D721Med (cell line): ENCODE data around the gene CHST3.
A peak's percentile ranks its signal among the peaks of the same experiment; 100 is the strongest.
"Not testable (repeated sequence)": the region's sequence is repeated elsewhere in the genome, so short reads cannot be mapped to it uniquely, and the experiment has no call there.

Source experiments
- DNase-seq: peaks from one replicate; pipeline ENCODE4 v3.0.0; 2011; ENCODE audit warnings: low spot score; ENCODE audit not compliant: insufficient read length
- FAIRE-seq: peaks from 2 replicates; lab custom pipeline; 2011; peaks lifted over from hg19 to GRCh38; lab: Jason Lieb, UNC
- TF ChIP-seq, protein P1 (sequence below): IDR thresholded peaks from 2 replicates; pipeline ENCODE4 v1.5.1; 2012; ENCODE audit warnings: mild to moderate bottlenecking, control low read depth; ENCODE audit not compliant: insufficient read depth; ENCODE audit errors: missing control alignments

Gene CHST3

GRCh38 chr10:71975087-71975870, 11.1 kb downstream of the CHST3 start:
- TF ChIP-seq, protein P1, sequence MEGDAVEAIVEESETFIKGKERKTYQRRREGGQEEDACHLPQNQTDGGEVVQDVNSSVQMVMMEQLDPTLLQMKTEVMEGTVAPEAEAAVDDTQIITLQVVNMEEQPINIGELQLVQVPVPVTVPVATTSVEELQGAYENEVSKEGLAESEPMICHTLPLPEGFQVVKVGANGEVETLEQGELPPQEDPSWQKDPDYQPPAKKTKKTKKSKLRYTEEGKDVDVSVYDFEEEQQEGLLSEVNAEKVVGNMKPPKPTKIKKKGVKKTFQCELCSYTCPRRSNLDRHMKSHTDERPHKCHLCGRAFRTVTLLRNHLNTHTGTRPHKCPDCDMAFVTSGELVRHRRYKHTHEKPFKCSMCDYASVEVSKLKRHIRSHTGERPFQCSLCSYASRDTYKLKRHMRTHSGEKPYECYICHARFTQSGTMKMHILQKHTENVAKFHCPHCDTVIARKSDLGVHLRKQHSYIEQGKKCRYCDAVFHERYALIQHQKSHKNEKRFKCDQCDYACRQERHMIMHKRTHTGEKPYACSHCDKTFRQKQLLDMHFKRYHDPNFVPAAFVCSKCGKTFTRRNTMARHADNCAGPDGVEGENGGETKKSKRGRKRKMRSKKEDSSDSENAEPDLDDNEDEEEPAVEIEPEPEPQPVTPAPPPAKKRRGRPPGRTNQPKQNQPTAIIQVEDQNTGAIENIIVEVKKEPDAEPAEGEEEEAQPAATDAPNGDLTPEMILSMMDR, result no peak
- no peak for DNase-seq

GRCh38 chr10:71975871-71976725, 11.9 kb downstream of the CHST3 start:
- TF ChIP-seq, protein P1, result no peak
- FAIRE-seq, result no peak
- no peak for DNase-seq

More at GRCh38 chr10:71975087-71975870, 11.1 kb downstream of the CHST3 start:
- no peak for FAIRE-seq

DNA sequence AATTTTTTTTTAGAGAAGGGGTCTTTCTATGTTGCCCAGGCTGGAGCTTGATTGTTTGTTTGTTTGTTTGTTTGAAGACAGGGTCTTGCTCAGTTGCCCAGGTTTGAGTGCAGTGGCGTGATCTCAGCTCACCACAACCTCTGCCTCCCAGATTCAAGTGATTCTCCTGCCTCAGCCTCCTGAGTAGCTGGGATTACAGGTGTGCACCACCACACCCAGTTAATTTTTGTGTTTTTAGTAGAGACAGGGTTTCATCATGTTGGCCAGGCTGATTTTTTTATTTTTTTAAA, 13.4 kb downstream of the CHST3 start:
- FAIRE-seq, DNase-seq: not testable (repeated sequence)

- no peak for FAIRE-seq
- no peak for DNase-seq
- TF ChIP-seq, protein P1, result no peak
These were observed 14.3 kb downstream of the CHST3 start for GRCh38 chr10:71978476-71978875.

GRCh38 chr10:71978988-71979691, 14.9 kb downstream of the CHST3 start:
- TF ChIP-seq, protein P1, result no peak
- FAIRE-seq (no peak), DNase-seq (no peak)

DNA sequence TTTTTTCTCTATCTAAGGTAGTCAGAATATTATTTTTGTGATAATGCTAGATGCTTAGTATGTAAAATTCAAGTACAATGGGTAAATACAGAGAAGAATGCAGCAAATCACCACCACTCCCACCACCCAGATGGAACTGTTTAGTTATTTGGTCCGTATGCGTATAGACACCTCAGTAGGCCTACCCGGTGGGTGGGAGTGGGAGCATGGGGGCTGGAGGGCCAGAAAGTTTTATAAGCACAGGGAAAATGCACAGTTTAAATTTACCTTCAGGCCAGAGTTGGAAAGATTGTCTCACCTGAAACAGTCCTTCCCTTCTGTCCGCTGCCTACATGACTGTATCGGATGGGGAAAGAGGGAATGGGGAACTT, 15.5 kb downstream of the CHST3 start:
- FAIRE-seq (no peak), DNase-seq (peak; percentile 2)
- TF ChIP-seq, protein P1, result no peak
